Inflammatory macrophage treated with lipopolysaccharide for 1 hour (primary cell): ENCODE data around the gene PXYLP1.
"Not testable (repeated sequence)": the region's sequence is repeated elsewhere in the genome, so short reads cannot be mapped to it uniquely, and the experiment has no call there.

ENCODE experiments used
- DNase-seq, 2 donors: peaks; one replicate each; pipeline ENCODE4 v3.0.0-alpha.2; 2020 to 2022

Gene PXYLP1

DNA sequence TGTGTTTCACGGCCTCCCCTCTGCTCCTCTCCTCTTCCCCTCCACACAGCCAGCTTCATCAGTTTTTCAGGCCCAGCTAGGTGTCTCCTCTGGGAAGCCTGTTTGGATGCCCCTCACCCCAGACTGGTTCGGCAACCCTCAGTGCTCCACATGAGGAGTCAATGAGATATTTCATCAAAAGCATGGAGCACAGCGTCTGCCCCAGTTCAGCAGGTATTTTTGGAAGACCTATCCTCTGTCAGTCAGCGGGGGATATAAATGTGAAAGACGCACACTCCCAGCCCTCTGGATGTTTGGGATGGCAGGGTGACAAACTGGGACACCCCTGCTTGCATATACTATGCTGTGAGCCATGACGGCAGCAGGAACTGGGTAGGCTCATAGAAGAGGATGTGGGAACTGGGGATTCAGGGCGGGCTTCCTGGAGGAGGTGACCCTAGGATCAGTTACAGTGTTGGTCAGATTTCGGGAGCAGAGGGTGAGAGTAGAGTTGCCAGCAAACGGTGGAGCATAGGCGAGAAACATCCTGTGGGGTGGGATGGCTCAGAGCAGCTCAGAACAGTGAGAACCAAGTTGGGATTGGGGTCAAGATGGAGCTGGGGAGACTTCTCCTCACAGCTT, 42.9 kb downstream of the PXYLP1 start:
- DNase-seq, result no peak

DNA sequence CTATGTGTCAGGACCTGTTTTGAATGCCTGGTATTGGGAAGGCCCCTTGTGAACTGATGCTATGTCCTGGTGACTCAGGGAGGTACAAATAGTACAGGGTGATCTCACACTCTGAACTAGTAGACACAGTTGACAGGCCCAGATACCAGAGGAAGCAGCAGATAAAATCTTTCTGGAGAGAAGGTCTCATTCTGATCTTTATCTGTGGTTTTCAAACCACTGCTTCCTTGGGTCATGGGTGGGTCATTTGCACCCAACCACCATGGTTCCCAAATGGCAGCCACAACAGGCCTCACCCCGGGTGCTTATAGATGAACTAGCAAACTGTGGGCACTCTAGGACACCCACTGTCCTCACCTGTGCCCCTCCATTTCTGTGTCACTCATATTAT, 43.4 kb downstream of the PXYLP1 start:
- peak in 1 of 2 donors; percentile 48 for DNase-seq

DNA sequence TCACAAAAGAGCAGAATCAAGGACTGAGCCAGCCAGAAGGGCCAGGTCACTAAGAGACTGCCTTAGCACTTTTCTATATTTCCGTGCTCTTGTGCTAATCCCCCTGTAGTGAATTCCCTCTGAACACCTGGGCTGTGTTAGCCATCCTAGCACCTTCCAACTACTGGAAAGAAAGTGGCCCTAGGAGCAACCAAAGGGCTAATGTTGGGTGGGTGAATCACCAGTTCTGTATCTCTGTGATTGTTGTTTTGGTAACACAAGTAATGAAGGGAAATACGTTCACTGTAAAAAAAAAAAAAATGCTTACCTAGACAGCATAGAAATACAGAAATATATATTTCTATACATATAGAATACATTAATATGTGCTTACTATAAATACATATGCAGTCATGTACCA, 43.9 kb downstream of the PXYLP1 start:
- DNase-seq, result no peak

DNA sequence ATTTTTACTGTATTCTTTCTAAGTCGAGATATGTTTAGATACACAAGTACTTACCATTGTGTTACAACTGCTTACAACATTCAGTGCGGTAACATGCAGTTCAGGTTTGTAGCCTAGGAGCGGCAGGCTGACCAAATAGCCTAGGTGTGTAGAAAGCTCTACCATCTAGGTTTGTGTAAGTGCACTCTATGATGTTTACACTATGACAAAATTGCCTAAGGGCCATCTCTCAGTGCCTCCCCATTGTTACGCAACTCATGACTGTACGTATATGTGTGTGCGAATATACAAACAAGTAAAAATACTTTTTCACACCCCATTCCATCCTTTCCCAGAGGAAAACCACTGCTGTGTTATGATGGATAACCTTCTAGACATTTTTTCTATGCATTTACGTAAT, 44.3 kb downstream of the PXYLP1 start:
- peak in 1 of 2 donors; percentile 38 for DNase-seq

DNA sequence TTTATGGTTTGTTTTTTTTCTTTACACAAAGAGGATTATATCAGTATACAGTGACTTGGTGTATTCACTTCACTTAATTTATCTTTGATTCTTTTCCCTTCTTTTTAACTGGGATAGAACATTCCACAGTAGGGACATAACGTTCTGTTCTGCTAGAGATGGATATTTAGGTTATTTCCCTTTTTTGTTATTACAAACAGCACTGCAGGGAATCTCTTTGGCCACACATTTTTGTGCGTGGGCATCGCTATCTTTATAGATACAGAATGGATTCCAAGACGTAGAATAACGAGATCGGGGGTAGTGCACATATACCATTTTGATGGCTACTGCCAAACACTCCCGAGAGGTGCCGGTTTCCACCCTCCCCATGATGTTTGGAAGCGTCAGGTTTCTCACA, 44.8 kb downstream of the PXYLP1 start:
- DNase-seq, result no peak

DNA sequence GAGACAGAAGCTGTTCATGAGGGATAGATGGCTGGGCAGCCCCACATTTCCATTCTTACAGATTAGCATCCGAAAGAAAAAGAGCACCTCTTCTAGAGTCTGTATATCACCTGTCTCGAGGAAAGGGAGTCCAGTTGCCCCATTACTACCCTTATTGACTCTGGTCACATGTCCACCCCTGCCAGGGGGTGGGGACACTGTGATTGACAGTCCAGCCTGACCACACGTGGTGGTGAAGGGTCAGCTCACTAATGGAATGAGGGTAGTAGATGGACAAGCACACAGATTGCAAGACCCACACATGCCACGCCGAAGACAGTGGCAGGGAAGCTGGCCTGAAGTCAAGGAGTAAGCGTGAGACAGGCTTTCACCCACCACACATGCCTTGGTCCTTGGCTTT, 45.8 kb downstream of the PXYLP1 start:
- DNase-seq, result no peak

DNA sequence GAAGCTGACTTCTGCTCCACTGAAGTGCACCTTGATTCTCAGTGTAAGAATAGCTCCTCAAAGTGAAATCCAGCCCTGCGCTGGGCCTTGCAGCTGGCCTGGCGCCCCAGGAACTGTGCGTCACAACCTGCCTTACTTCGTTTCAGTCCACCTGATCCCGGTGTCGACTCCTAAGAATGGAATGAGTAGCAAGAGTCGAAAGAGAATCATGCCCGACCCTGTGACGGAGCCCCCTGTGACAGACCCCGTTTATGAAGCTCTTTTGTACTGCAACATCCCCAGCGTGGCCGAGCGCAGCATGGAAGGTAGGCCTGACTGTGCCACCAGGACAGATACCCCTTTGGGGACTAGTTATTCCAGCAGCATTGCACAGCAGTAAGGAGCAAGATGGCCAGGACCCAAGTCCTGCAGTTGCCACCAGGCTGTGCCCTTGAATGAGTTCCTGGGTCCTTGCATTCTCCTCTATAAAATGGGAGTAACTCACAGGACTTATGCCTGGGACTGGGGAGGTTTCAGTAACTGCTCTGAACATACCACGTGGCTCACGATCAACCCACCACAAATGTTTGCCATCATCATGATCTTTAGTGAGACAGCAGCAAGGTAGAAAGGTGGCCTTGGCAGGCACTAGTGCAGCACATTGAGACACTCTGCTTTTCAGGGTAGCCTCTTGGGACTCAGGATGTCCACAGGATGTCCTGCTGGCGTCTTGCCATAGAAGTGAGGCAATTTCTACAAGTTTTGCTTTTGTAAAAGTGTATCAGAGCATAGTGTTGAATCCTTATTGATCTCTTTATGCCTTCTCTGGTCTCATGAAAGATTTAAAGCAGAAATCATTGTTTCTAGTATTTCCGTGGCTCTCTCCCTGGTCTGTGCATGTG, 46.8 kb downstream of the PXYLP1 start:
- DNase-seq, result no peak

DNA sequence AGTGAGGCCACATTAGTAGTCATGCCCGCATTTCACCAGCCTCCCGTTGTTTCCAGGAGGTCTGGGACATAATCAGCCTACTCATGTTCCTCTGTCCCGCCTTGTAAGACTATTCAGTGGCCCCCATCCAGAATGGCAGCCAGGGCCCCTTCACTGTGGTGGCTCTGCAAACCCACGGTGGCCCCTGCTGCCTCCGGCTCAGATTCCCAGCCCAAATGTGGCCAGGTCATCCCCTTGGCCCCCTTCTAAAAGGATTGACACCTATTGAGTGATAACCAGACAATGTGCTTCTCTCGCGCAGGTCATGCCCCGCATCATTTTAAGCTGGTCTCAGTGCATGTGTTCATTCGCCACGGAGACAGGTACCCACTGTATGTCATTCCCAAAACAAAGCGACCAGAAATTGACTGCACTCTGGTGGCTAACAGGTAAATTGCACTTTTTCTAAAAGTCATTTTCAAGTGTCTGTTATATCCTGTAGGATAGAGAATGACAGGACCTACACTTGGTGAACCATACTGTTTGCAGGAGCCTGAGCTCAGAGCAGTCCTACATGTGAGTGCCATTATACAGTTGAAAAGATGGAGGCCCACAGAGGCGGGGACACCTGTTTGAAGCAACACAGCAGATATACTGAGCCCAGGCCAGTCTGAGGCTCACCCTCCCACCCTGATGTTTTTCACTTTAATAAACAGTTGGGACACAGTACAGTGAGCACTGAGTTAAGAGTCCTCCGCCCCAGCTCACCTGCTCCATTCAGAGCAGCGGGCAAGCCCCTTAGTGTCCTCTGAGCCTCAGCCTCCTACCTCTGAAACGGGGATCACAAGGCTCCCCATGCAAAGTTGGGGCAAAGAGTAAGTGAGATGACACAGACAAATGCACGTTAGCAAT, 47.7 kb downstream of the PXYLP1 start:
- DNase-seq, result peak in 1 of 2 donors; percentile 49

DNA sequence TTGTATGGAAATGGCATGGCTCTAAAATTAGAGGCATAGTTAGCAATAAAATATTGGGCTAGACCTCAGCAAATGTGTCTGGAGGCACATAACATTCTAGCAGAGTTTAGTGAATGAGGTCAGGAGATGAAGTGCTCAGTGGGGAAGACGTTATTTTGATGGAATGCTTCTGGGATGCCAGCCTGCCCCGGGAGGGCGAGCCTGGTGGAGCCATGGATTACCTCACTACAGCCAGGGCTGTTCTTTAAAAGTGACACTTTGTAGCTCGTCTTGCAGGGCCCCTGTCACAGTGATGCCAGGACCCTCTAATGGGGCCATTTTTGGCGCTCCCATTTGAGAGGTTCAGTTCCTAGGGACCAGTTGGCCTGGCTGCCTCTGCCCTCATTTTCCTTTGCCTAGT, 48.5 kb downstream of the PXYLP1 start:
- DNase-seq, result no peak

DNA sequence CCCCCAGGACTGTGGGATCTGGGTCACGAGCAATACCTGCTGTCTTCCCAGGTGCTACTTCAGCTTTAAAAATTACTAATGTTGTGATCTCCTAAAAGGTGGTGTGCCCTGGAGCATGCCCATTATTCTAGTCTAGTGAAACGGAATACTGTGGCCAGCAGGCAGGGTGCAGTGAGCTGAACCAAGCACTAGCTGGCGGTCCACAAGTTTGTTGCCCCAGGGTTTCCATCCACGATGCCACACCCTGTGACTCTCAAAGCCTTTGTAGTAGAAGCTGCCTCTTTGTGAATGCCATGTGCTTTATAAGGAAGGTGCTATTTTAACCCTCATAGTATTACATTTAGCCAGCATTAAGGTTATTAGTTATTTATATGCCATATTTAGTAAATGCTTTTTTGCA, 49.1 kb downstream of the PXYLP1 start:
- DNase-seq, result no peak

DNA sequence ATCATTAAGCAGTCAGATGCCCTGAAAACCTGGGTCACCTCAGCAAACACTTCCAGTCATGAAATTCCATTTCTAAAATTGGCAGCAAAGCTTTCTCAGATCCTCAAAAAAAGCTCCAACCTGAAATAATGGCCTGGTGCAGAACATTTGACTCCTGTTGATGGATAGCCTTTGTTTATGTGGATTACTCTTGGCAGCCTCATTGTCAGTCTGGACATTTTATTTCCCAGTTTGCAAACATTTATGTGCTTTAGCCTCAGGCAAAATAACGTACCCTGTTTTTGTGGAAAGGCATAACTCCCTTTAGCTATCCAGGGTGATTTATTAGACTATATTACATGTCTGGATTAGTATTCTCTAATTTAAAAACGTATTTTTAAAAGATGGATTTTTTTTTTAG, 53.9 kb downstream of the PXYLP1 start:
- DNase-seq, result no peak

DNA sequence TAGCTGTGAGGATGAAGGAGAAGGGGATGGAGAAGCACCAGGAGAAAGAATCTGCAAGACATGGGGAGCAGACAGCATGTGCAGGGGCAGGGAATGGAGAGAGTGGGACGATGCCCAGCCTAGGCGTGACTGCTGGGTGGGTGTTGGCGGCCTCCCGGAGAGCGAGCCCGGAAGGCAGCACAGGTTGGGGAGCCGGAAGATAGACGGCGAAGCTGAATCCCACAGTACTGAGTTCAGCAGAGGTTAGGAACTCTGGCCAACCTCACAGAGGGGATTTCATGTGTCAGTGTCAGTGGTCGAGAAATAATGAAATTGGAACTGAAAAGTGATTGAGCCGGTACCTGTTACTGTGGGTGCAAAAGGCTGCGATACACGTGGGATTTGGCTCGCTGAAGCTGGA, 55.2 kb downstream of the PXYLP1 start:
- DNase-seq, result no peak

DNA sequence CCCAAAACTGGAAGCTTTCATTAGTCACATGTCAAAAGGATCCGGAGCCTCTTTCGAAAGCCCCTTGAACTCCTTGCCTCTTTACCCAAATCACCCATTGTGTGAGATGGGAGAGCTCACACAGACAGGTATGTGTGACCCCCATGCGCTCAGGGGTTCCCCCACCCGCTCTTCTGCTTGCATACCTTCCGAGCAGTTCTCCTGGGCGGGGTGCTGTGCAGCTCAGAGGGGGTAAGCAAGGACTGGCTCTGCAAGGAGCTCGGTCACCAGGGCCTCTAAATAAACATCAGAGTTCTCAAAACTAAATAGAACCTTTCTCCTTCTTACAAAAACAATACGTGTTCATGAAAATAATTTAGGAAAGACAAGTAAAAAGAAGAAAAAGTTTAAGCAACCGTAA, 55.7 kb downstream of the PXYLP1 start:
- no peak for DNase-seq

DNA sequence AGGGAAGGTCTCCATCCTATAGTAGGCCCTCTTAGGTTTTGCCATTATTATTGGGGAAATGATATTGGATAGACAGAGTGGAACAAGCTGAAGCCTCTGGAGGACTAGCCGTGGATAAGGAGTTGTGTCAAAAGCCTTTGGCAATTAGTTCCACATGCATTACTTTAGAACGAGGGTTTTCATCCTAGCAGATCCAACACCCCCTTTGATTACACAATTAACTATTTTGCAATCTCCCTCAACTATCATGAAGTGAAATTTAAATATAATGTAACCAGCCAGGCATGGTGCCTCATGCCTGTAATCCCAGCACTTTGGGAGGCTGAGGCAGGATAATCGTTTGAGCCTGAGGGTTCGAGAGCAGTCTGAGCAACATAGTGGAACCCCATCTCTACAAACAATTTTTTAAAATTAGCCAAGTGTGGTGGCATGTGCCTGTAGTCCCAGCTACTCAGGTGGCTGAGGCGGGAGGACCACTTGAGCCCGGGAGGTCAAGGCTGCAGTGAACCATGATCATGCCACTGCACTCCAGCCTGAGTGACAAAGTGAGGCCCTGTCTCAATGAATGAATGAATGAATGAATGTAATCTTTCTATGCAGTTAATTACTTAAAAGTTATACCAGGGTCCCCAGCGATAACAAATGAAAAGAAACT, 56.8 kb downstream of the PXYLP1 start:
- peak; percentile 77 to 79 for DNase-seq

DNA sequence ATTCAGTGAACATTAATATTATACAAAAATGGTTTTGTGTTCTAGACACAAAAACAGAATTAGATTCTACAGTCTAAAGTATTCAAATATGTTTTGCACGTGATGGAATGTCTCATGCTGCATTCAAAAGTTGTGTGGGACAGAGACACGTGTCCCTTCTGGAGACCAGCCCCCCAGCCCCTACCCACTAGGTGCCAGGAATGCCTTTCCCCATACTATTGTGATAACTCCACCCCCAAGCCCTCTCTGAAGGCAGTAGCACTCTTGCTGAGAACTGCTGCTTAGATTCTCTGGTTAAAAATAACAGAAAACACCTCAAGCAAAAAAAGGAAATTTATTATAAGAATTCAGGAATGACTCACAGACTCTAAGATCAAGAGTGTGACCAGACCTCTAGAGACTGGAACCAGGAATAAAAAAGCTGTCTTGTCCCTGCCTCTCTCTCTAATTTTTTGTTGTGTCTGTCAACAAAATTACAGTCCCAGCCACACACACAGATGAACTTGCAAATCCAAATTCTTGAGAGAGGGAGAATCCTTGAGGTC, 57.7 kb downstream of the PXYLP1 start:
- DNase-seq, result no peak

DNA sequence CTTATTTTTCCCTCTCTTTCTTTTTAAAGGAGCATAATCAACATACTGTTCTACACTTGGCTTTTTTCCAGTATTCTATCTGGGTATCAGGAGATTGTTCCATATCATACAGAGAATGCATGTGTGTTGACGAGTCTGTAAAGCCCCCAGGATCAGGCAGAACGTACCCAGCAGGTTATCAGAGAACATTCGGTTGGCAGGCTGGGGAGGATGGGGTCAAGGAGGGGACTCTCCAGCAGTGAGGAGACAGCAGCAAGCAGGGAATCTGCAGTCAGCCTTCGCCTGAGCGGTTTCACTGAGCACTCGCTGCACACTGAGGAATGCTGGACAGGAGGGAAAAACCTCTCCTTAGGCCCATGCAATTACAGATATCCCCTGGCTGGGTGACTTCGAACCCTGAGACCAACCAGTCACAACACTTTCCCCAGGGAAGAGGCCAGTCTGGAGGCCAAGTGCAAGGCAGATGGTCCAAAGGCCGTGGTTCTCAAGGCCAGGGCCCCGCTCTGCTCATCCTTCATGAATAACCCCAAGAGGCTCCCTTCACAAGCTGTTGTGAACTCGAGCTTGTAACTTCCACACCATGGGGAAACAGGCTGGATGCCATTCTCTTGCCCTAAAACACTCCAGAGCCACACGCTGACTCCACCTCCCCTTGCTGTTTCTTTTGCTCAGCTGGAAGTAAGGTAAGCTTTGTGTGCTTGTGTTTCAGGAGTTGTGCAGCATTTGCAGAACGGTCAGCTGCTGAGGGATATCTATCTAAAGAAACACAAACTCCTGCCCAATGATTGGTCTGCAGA, 60.1 kb downstream of the PXYLP1 start:
- DNase-seq, result no peak

DNA sequence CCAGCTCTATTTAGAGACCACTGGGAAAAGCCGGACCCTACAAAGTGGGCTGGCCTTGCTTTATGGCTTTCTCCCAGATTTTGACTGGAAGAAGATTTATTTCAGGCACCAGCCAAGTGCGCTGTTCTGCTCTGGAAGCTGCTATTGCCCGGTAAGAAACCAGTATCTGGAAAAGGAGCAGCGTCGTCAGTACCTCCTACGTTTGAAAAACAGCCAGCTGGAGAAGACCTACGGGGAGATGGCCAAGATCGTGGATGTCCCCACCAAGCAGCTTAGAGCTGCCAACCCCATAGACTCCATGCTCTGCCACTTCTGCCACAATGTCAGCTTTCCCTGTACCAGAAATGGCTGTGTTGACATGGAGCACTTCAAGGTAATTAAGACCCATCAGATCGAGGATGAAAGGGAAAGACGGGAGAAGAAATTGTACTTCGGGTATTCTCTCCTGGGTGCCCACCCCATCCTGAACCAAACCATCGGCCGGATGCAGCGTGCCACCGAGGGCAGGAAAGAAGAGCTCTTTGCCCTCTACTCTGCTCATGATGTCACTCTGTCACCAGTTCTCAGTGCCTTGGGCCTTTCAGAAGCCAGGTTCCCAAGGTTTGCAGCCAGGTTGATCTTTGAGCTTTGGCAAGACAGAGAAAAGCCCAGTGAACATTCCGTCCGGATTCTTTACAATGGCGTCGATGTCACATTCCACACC, 60.9 kb downstream of the PXYLP1 start:
- no peak for DNase-seq

DNA sequence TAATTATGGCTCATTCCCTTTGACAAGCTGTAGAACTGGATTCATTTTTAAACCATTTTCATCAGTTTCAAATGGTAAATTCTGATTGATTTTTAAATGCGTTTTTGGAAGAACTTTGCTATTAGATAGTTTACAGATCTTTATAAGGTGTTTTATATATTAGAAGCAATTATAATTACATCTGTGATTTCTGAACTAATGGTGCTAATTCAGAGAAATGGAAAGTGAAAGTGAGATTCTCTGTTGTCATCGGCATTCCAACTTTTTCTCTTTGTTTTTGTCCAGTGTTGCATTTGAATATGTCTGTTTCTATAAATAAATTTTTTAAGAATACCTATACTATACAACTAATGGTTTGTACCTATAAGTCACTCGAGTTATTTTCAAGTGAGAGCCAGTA, 62.7 kb downstream of the PXYLP1 start:
- DNase-seq, result peak; percentile 33 to 60

DNA sequence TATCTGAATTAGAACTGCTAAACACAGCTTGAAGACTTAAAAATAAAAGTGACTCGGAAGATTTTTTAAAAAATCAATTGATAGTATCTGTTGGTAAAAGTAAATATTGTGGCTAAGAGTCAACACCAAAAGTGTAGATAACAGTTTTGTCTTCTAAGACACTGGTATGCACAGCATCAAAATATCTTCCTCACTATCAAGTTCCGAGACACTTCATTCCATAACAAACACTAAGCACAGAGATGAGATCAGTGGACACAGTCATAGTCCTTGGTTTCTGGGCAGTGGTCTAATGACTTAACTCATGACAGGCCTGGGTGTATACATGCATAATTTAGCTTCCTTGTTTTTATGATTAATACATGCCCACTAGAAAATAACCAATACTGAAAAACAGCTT, 63.2 kb downstream of the PXYLP1 start:
- DNase-seq, result peak; percentile 72 to 80

DNA sequence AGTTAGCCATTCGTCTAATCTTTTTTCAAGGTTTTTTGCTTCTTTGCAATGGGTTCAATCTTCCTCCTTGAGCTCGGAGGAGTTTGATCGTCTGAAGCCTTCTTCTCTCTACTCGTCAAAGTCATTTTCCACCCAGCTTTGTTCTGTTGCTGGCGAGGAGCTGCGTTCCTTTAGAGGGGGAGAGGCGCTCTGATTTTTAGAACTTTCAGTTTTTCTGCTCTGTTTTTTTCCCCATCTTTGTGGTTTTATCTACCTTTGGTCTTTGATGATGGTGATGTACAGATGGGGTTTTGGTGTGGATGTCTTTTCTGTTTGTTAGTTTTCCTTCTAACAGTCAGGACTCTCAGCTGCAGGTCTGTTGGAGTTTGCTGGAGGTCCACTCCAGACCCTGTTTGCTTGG, 68.8 kb downstream of the PXYLP1 start:
- not testable (repeated sequence) for DNase-seq
